Activated CD4-positive, alpha-beta T cell treated with anti-CD3 and anti-CD28 coated beads for 48 hours (primary cell): ENCODE measurements around the gene SLC7A14.

ENCODE experiments used
- DNase-seq: peaks from one replicate; pipeline ENCODE4 v3.0.0-alpha.2; 2020

Gene SLC7A14

DNA sequence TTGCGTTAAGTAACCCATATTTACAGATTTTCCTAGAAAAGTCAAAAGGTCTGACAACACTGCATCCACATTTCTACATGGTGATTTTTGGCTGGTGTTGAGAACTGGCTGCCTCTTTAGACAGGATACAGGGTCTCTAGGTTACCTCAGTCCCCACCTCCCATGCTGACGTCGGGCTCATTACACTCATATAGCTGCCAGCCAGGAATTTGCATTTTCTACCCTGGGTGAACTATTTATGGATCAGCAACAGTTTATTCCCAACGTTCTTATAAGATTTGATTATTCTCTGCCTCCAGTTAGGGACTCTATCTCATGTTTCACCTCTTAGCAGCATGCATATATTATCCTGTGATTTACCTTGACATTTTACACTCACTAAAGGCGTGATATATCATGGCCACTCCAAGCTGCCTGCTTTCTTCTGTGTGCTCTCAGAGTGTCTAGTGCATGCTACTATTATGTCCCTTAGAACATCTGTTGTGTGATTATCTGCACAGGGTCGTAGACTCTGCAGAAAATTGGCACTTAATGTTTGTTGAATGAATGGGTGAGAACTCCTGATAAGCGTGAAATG is 118.2 kb downstream of the SLC7A14 start:
- DNase-seq, result no peak

DNA sequence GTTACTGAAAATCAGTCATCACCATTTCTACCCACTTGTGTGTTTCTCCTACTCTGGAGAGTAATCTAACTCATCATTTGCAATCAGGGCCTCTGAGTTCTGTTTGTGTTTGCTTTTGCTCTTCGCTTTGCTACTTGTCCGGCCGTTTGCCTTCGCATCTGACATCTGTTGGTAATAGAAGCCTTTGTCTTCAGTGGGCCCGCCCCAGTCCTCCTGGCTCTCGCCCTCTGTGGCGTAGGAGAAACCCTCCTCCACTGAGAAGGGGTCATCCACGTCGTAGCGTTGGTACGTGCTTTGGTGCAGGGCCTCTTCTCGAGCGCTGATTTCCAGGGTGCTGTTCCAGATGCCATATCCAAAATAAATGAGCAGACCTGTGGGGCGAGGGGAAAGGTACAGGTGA is 118.9 kb downstream of the SLC7A14 start:
- no peak for DNase-seq

DNA sequence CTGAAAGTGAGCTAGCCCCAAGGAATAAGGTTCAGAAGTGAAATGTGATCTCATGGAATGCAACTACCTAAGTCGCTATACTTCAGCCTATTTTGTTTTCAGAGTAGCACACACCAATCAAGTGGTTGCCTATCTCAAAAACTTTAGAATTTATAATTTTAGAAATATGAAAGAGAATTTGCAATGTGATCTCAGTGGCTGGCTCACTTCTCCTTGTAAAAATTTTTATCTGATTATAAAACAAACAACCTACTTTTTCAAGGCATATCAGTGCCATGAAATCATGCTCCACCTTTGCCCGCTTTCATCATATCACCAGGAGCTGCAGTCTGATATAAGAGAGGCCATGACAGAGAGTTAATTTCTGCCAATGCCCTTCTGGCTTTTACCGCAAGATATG is 119.9 kb downstream of the SLC7A14 start:
- no peak for DNase-seq

DNA sequence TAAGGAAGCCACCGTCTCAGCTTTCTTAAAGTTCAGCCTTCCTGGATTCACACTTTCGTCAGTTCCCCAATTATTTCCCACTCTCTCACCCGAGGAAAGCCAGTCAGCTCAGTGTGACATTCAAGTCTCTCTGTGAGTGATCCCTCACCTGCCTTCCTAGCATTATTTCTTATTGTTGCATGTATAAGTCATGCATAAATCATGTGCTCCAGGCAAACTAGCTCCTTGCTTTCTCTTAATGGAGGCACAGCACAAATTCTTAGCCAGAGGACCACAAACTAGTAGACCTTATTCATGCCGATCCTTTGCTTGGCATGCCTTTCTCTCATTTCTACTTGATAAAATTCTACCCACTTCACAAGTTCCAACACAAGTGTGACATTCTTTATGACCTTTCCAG is 122.9 kb downstream of the SLC7A14 start:
- no peak for DNase-seq

DNA sequence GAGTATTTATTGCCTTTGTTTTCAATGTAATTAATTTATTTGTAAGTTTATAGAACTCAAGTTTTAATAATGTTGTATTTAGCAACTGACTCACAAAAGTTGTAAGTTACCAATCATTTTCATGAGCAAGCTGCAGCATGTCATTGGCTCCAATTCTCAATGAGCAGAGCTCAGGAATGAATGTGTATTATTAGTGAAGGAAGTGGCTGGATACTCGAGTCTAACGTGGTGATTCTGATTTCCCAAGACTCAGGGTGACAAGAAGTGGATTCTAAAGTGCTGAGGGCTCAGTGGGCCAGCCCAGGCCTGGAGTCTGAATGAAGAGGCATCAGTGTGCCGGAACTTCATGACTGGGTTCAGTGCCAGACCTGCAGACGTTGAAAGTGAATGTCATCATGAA is 127.6 kb downstream of the SLC7A14 start:
- DNase-seq, result no peak

DNA sequence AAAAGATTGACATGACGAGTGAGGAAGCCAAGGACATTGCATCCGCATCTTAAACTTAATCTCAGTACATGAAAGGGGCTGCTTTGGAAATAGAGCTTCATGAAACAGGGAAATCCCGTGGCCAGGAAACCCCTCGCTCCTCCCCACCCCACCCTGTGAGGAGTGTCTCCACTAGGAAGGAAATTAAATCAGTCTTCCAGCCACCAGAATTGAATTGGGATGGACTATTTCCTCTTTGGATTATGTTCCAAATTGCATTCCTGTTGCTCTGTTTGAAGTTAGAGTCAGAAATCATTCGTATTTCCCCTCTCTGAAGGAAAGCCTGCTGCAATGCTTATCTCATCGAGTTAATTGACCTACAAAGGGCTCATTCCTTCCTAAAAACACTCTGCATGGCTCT is 131.4 kb downstream of the SLC7A14 start:
- DNase-seq, result no peak

DNA sequence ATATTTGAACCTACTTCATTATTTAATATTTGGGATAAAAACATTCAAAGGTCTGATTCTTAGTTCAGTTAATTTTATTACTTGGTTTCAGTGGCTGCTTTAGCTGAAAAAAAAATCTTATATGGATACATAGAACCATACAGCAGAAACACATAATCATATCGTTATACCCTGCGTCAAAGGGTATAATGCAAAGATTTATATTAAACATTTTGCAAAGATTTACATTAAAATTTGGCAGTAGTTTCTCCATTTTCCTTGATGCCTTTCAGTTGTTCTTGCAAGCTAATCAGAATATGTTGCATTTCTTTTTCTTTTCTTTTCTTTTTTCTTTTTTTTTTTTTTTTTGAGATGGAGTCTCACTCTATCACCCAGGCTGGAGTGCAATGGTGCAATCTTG is 135.8 kb downstream of the SLC7A14 start:
- no peak for DNase-seq

DNA sequence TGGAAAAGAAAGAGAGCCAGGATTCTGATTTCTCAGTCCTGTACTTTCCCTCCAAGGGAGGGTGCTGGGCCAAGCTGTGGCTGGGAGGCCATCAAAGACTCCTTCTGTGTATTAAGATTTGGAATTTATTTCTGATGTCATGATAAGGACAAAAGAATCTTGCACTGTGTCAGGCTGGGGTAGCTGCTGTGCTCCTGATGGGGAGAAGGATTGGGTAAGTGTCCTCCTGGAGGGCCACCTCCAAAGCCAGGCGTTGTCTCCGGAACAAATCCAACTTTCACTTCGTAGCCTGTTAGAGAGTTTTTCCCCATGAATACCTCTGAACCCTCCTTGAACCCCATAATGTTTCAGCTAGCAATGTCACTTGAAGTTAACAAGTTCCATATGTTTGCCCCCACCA is 137.3 kb downstream of the SLC7A14 start:
- DNase-seq, result no peak

DNA sequence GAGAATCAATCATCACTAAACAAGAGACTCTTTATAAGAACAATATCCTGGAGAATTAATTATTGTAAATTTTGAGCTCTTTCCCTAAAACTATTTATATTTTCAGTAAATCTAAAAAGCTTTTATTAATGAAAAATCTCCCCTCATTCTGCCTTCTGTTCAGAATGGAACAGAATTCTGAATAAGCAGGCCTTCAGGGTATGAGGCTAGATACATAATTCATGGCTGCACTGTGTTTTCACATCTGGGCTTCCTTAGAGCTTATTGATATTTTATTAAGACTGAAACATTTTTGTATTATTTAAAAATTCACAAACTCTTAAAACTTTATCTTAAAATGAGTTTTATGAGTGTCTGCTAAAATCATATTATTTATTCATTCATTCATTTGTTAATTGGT is 142.4 kb downstream of the SLC7A14 start:
- no peak for DNase-seq

DNA sequence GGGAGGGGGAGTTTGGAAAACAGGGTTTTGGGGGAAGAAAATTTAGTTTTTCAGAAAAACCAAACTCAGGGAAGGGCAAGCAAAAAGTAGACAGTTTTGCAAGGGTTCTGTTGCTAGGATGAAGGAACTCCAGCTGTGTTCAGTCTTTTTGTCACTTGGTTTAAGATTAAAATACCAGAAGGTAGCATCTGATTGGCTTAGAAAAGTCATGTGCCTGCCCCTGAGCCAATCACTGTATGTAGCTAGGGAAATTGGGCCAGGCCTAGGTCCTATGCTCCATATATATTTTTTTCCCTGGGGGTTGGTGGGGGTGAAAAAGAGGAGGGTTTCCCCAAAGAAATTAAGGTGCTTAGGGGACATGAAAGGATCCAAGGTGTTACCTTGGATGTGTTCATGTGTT is 142.9 kb downstream of the SLC7A14 start:
- DNase-seq, result no peak

DNA sequence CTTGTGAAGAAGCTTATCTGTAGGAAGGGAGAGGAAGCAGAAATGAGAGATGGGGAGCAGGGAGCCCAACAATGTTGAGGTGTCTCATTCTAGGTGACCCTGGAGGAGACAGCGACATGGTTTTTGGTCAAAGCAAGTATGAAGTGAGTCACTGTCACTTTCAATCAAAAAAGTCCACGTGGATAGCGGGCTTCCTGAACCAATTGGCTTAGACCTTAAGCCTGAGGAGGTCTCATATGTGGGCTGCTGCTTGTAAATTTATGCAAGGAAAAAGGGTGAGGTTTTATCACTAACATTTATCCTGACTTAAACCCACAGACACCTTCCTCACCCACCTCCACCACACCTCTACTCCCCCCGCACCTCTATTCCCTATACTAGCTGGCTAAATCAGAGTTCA is 144.5 kb downstream of the SLC7A14 start:
- no peak for DNase-seq

DNA sequence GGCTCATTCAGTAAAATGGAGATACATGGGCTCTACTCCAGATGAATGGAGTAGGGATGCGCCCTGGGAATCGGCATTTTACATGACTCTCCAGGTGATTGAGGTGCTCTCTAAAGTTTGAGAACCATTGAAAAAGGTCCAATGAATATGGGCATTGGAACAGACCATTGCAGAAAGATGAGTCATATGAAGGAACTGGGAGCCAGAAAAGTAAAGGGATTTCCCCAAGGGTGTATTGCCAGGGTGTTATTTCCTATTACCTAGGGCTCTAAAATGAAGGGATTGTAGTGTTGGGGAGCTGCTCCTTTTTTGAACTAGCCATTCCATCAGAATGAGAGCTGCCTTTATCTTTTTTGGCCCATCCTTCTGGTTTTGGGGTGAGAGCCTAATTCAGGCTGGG is 145.5 kb downstream of the SLC7A14 start:
- DNase-seq, result no peak

DNA sequence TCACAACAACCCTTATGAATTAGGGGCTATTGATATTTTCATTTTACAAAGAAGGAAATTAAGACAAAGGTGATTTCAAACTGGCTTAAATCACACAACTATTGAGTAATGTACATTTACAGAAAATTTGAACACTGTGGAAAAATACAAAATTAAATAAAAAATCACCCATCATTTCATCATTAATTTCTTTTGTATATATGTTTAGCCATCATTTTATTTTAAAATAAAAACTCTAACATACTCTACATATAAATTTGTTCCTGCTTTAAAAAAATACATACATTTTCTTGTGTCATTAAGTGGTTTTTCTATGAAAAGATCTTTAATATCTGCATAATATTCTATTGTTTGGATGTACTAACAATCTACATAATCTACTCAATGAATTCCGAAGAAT is 147.0 kb downstream of the SLC7A14 start:
- no peak for DNase-seq

DNA sequence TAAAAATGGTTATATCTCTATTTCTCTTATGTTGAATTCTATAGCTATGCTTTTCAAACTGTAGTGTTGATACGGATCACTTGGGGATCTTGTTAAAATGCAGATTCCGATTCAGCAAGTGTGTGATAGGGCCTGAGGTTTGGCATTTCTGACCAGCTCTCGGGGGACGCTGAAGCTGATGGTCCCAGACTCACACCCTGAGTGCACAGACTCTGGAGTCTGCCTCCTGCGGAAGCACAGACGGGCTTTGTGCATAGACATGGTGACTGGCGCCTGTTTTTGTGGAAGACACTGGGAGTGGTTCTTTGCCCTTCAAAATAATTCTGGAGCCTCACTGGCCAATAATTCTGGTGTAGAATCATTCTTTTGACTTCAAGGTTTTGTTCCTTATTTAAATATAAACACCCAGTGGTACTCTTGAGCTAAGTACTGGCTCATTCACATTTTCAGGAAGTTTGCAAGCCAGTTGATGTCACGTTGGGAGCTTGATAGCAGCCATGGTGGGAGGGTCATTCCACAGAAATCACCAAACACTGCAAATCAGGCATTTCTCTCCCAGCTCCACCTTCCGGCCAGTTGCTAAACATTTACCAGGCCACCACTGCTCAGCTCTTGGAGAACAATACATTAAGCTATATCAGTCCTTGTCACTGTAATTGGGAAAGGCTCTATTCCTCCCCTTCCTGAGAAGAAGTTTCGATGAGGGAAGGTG is 148.0 kb downstream of the SLC7A14 start:
- no peak for DNase-seq

DNA sequence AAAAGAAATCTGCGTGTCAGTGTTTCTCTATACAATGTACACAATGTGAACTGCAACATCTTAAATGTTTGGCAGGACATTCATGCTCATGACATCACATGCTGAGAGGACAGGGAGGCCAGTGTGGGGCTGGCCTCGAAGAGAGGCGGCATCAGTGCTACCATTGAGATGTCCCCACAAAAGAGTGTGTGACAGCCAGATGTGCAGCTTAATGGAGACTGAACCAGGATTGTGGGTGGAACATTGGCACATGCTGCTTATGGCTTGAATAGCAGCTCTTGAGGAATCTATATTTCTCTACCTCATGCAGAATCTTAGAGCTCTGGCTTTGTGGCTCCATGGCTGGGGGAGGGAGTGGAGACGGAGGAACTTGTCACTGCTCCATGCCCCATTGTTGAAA is 148.7 kb downstream of the SLC7A14 start:
- DNase-seq, result no peak

DNA sequence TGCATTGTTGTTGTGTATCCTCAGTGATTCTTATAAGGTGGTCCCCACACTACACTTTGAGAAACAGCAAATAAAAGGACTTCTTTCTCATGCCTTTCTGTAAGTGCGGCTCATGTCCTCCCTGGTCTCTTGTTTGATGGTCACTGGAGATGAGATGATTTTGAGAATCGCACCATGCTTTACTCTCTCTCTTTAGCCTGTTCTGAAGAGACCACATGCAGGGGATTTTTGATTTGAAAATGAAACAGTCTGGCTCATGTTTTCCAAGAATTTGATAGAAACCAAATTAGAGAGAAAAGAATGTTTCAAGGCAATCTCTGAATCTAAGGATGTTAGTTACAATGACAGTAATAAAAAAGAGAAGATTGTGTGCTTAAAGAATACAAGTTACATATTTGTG is 149.2 kb downstream of the SLC7A14 start:
- DNase-seq, result no peak

DNA sequence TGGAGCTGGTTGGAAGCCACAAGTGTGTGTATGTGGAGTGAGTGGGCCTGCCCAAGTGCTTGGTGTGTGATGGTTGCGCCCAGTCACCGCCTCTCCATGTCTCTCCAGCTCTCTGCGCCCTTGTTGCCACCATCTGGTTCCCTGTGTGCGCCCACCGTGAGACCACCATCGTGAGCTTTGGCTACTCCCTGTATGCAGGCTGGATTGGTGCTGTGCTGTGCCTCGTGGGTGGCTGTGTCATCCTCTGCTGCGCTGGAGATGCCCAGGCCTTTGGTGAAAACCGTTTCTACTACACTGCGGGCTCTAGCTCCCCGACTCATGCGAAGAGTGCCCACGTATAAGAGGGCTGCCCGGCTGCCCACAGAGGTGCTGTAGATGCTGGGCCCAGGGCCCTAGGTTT is 153.5 kb downstream of the SLC7A14 start:
- DNase-seq, result no peak

DNA sequence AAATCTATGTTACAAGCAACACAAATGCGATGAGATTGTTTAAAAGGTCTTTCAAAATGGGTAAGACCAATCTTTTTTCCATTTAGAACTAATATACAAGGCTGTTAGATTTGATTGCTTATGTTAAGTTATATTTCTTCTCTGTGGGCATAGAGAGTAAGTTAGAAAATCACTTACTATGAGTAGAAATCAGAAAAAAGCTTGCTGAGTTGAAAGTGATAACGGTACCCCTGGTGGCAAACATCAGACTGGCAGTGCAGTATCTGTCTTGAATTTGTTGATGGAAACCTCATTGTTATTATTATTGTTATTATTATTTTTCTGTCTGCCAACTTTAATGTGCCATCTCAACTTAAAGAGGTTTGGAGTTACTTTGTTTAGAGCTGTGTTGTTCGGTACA is 154.8 kb downstream of the SLC7A14 start:
- no peak for DNase-seq

DNA sequence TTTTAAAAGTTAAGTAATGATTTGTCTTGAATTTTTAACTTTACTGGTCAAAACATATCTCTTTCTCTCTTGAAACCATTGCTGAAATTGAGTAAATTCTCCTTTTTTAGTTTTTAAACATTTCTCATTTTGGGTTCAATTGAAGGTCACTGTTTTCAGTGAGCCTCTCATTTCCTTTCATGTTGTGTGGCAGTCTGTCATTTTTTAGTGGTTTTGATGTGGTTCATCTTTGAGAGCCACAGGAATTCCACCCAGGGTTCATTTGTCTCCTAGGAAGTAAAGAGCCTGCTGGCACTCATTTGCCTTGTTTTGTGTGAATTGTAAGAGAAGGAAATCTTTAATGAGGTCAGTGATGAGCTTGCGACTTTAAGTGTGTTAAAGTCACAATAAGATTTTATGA is 156.8 kb downstream of the SLC7A14 start:
- no peak for DNase-seq

DNA sequence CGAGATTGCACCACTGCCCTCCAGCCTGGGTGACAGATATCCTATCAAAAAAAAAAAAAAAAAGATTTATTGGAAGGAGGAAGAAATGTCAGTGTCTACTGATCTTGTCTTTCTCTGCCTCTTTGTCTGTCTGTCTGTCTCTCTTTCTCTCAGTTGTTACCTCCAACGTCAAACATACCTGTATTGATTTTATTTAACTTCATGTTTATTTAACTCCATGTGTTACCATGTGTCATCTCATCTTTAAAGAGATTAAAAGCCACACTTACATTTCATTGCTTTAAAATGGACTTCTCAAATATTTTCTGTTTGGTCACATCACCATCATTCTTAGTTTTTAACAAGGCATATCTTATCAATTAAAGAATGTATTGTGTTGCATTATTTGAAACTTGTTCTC is 157.8 kb downstream of the SLC7A14 start:
- no peak for DNase-seq

DNA sequence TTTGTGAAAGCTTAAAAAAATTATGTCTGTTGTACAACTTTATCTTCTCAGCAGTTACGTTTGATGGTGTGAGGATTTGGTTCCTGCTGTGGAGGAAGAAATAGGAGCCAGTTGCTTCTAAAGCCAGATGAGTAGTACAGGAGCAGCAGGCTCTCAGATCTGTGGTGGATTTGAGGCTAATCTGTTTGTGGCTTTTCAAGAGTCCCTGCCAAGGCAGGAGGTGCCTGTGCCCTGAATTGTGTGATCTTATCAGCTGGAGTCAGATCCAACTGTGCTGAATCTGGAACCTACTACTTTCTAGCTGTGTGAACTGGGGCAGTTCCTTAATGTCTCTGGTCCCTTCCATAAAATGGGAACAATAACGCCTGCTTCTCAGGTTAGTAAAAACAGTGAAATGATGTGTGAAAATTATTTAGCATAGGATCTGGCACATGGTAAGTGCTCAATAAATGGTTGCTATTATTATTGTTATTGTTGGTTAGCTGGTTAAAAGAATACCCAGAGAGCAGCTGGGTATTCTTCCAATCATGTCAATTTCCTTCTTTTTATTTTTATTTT is 159.6 kb downstream of the SLC7A14 start:
- no peak for DNase-seq

DNA sequence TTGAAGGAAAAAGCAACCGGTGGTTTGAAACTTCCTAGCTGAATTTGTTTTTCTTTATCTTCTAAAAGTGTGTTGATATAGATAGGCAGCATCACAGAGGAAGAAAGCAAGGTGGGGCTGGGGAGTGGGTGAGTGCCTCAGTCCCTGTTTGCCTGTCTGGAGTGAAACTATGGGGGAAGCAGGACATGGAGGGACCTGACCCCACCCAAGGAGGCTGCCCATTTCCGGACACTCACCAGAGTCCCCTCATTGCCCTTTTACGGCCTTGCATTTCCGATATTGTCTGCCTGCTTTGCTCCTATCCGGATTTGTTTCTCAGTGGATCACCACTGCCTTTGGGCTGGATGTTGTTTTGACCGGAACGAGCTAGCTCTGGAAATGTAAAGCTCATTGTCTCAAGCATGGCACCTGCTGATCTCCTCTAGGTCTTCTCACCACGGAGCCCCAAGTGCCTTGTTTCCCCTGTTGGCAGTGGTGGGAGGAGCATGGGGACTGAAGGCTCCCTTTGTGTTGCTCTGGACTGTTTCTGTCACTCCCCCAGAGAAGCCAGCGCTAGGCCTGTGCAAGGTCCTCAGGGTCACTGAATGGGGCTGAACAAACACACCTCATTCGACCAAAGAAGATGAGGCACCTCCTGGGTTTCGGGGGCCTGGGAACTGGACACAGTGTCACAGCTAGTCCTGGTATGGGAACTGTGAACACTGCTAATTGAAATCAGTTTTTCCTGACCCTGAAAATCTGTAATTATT is 160.2 kb downstream of the SLC7A14 start:
- DNase-seq, result no peak

DNA sequence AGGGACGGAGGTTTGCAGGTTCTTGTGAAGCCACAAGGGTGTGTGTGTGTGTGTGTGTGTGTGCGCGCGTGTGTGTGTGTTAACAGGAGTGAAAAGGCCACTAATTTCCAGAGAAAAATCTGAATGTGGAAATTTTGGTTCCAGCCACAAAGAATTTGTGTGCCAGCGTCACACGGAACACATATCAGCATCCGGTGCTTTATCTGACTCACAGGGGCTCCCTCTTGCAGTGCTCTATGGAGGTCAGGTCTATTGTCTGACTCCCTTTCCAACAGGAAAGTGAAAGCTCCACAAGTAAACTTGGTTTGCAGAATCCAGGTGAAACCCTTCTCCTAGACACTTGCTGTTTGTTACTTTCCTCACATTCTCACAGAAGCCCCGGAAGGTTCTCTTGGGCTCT is 161.0 kb downstream of the SLC7A14 start:
- DNase-seq, result no peak

DNA sequence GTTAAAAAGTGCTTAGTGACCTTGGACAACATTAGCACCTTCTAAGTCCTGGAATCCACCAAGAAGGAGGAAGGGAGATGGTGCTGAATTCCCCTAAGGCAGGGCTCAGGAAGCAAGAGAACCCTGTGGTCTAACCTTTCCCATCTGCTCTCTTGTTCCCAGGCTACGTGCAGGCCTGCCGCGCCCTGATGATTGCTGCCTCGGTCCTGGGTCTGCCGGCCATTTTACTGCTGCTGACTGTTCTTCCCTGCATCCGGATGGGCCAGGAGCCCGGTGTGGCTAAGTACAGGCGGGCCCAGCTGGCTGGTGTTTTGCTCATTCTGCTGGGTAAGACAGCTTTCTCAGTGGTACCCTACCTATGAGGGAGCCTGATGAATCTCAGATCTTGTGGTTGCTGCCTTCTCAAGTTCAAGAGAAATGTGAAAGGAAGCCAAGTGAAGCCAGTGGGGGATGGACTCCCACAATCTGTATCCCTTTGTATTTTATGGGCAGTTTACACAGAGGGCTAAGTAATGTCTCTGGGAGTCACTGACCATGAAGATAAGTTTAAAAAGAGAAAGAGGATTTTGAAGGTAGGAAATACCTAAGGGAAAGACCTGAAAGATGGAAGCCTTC is 162.8 kb downstream of the SLC7A14 start:
- DNase-seq, result no peak
